WERI-Rb-1 (cell line): ENCODE results near the gene SHC2.
A peak's percentile ranks its signal among the peaks of the same experiment; 100 is the strongest.
"Not testable (repeated sequence)": the region's sequence is repeated elsewhere in the genome, so short reads cannot be mapped to it uniquely, and the experiment has no call there.

Experiments used
- DNase-seq: peaks from one replicate; pipeline ENCODE4 v3.0.0-alpha.2; 2020
- H3K27ac ChIP-seq: fragments of 250-450 bp; sonication (Bioruptor Pico); 2 replicates; pipeline ENCODE4 v1.5.1; 2020; ENCODE audit warnings: mild to moderate bottlenecking, moderate library complexity
- H3K27me3 ChIP-seq: fragments of 250-450 bp; sonication (Bioruptor Pico); 2 replicates; pipeline ENCODE4 v1.5.1; 2021; ENCODE audit warnings: mild to moderate bottlenecking, low read depth, moderate library complexity; ENCODE audit not compliant: insufficient read depth, severe bottlenecking
- H3K36me3 ChIP-seq: fragments of 250-450 bp; sonication (Bioruptor Pico); 2 replicates; pipeline ENCODE4 v1.5.1; 2020; ENCODE audit warnings: mild to moderate bottlenecking, moderate library complexity
- H3K4me3 ChIP-seq: 2 replicates; pipeline ENCODE4 v1.5.1; 2011; ENCODE audit warnings: low read depth, mild to moderate bottlenecking, control low read depth, low read length
- H3K9me3 ChIP-seq: fragments of 250-450 bp; sonication (Bioruptor Pico); 2 replicates; pipeline ENCODE4 v1.5.1; 2021; ENCODE audit warnings: mild to moderate bottlenecking, moderate library complexity; ENCODE audit not compliant: severe bottlenecking
- TF ChIP-seq, protein P1 (sequence below): IDR thresholded peaks from 2 replicates; pipeline ENCODE4 v1.5.1; 2011; ENCODE audit warnings: low read depth, mild to moderate bottlenecking, control low read depth, inconsistent platforms, low read length

Gene SHC2

DNA sequence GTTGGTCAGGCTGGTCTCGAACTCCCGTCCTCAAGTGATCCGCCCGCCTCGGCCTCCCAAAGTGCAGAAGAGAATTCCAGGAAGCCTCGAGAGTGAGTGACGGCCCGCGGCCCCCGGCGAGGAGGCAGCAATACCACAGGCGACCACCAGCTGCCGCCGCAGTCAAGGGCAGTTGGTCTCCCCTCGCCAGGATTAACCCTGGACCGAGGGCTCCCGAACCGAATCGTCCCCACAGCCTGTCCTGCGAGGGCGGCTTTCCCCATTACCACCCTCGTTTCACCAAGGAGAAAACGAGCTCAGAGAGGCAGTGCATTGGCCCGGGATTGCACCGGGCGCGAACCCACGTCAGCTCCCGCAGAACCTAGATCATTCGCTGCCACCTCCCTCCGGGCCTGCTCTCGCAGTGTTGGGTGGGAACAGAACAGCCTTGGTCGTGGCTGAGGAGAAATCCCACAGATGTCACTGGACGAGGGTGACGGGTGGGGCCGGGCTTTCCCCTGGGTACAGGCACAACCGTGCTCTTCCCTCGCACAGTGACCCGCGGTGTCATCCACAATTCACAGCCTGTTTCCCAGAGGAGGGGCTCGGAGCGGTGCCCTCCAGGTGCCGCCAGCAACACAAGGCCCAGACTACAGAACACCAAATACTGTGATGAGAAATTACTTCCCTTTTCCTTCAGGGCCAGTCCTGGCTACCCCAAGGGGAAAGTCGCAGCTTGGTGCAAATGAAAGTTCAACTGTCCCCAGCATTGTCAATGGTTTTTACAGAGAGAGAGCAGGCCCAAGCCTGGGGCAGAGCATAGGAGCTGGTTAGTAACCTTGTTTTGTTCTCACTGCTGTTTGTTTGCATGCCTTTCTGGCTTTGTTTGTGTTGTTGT lies 76.7 kb downstream of the SHC2 start:
- Histone ChIP-seq H3K27ac (peak overlapping the region; percentile 93), H3K4me3 (peak overlapping the region; percentile 22), H3K27me3 (no peaks in the 10 kb centered on the region), H3K36me3 (no peaks in the 10 kb centered on the region), H3K9me3 (peaks cover 3% of the 10 kb centered on the region)
- DNase-seq: peak; percentile 86
- TF ChIP-seq, protein P1, sequence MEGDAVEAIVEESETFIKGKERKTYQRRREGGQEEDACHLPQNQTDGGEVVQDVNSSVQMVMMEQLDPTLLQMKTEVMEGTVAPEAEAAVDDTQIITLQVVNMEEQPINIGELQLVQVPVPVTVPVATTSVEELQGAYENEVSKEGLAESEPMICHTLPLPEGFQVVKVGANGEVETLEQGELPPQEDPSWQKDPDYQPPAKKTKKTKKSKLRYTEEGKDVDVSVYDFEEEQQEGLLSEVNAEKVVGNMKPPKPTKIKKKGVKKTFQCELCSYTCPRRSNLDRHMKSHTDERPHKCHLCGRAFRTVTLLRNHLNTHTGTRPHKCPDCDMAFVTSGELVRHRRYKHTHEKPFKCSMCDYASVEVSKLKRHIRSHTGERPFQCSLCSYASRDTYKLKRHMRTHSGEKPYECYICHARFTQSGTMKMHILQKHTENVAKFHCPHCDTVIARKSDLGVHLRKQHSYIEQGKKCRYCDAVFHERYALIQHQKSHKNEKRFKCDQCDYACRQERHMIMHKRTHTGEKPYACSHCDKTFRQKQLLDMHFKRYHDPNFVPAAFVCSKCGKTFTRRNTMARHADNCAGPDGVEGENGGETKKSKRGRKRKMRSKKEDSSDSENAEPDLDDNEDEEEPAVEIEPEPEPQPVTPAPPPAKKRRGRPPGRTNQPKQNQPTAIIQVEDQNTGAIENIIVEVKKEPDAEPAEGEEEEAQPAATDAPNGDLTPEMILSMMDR: peak; percentile 97

DNA sequence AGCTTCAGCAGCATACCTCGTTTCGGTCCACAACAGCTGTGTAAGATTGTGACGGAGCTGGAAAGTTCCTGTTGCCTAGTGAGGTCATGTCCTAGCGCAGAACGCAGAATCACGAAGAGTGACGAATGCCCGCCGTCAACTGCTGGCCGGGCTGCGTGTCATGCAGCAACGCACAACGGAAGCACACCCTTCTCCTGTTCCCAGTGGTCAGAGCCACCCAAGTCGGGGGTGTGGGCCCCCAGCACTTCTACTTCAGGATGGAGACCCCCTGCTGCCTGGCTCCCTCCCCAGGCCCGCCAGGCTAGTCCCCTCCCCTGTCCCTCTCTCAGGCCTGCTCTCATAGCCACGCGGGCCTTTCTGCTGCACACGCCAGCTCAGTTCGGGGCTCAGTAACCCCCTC lies 77.8 kb downstream of the SHC2 start:
- Histone ChIP-seq H3K27me3 (no peaks in the 10 kb centered on the region), H3K27ac (peak overlapping the region; percentile 12; the same call in 1 of the 2 replicates), H3K36me3 (no peaks in the 10 kb centered on the region), H3K4me3 (no peak overlapping the region), H3K9me3 (peaks cover 3% of the 10 kb centered on the region)
- DNase-seq: no peak
- TF ChIP-seq, protein P1: no peak

DNA sequence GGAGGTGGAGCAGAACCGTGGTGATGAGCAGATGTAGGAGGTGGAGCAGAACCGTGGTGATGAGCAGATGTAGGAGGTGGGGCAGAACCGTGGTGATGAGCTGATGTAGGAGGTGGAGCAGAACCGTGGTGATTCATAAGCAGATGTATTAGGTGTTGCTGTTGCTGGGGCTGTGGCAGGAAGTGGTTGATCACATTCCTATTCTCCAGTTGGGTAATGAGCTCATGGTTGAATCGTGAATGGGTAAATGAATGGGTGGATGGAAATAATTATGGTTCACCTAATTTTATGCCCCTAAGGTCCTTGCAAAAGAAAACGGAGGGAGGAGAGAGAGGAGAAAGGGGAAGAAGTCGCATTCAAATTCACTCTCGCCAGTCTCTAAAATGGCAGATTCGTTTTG lies 78.3 kb downstream of the SHC2 start:
- H3K27ac ChIP-seq: peak overlapping the region; percentile 12; the same call in 1 of the 2 replicates
- H3K36me3 ChIP-seq, H3K9me3 ChIP-seq, H3K27me3 ChIP-seq, H3K4me3 ChIP-seq, DNase-seq: not testable (repeated sequence)

DNA sequence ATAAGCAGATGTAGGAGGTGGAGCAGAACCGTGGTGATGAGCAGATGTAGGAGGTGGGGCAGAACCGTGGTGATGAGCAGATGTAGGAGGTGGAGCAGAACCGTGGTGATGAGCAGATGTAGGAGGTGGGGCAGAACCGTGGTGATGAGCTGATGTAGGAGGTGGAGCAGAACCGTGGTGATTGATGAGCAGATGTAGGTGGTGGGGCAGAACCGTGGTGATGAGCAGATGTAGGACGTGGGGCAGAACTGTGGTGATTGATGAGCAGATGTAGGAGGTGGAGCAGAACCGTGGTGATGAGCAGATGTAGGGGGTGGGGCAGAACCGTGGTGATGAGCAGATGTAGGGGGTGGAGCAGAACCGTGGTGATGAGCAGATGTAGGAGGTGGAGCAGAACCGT lies 78.9 kb downstream of the SHC2 start:
- H3K9me3 ChIP-seq, H3K36me3 ChIP-seq, DNase-seq, H3K4me3 ChIP-seq, H3K27ac ChIP-seq, H3K27me3 ChIP-seq: not testable (repeated sequence)

DNA sequence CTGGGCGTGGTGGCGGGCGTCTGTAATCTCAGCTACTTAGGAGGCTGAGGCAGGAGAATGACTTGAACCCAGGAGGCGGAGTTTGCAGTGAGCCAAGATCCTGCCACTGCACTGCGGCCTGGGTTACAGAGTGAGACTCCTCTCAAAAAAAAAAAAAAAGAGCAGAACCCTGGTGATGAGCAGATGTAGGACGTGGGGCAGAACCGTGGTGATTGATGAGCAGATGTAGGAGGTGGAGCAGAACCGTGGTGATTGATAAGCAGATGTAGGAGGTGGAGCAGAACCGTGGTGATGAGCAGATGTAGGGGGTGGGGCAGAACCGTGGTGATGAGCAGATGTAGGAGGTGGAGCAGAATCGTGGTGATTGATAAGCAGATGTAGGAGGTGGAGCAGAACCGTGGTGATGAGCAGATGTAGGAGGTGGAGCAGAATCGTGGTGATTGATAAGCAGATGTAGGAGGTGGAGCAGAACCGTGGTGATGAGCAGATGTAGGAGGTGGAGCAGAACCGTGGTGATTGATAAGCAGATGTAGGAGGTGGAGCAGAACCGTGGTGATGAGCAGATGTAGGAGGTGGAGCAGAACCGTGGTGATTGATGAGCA lies 80.1 kb downstream of the SHC2 start:
- not testable (repeated sequence) for H3K9me3 ChIP-seq, H3K27me3 ChIP-seq, H3K36me3 ChIP-seq, H3K27ac ChIP-seq, DNase-seq, H3K4me3 ChIP-seq

DNA sequence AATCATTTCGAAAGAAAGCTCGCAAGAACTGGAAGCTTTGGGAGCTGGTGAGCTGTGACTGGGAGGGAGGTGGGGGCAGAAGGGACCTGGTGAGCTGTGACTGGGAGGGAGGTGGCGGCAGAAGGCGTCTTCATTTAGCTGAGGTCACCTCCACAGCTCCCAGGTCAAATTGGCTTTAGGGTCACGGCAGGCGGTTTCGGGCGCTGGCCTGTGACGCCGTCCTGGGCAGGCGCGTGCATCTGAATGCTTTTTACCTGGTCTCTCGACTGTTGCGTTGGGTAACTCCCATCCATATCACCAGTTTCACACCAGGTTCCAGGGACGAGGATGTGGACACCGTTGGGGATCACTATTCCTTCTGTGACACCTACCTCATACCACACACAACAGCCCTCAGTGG lies 81.0 kb downstream of the SHC2 start:
- Histone ChIP-seq H3K4me3 (no peak overlapping the region), H3K9me3 (peaks cover 3% of the 10 kb centered on the region), H3K27ac (no peak overlapping the region), H3K36me3 (no peaks in the 10 kb centered on the region), H3K27me3 (no peaks in the 10 kb centered on the region)
- no peak for DNase-seq
- TF ChIP-seq, protein P1: no peak

DNA sequence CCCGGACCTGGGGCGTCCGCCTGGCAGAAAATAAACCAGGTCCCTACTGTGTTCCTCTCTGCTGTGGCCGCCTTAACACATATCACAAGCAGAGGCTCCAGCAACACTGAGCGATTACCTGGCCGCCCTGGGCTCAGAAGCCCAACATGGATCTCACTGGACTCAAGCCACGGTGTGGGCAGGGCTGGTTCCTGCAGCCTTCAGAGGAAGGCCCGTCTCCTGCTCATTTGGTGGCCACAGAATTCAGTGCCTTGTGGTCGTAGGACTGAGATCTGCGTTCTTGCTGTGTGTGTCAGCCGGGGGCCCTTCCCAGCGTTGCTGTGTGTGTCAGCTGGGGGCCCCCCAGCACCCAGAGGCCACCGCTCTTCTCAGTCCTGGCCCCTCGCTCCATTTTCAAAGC lies 82.1 kb downstream of the SHC2 start:
- Histone ChIP-seq H3K36me3 (no peaks in the 10 kb centered on the region), H3K27ac (no peak overlapping the region), H3K9me3 (peaks cover 3% of the 10 kb centered on the region), H3K4me3 (no peak overlapping the region), H3K27me3 (no peaks in the 10 kb centered on the region)
- TF ChIP-seq, protein P1: no peak
- no peak for DNase-seq
